Peyer's patch (tissue), 4 donors: ENCODE measurements around the gene ULK3.

Experiments
- POLR2A ChIP-seq, 2 donors: fragments of 450-650 bp; IDR thresholded peaks; one replicate each; pipeline ENCODE4 v1.5.1; 2017; ENCODE audit warnings: antibody characterized with exemption in 2 of 2, mild to moderate bottlenecking in 2 of 2, moderate library complexity in 2 of 2
- TF ChIP-seq, protein P1 (sequence below), 6 experiments: fragments of 450-650 bp in 4 of 6; fragments of 200-600 bp in 2 of 6; sonication (generic) in 1 of 6; IDR thresholded peaks; one replicate each; pipeline ENCODE4 v1.5.1; 2017 to 2019; ENCODE audit warnings: antibody characterized with exemption in 6 of 6, mild to moderate bottlenecking in 3 of 6, moderate library complexity in 1 of 6

DNA sequence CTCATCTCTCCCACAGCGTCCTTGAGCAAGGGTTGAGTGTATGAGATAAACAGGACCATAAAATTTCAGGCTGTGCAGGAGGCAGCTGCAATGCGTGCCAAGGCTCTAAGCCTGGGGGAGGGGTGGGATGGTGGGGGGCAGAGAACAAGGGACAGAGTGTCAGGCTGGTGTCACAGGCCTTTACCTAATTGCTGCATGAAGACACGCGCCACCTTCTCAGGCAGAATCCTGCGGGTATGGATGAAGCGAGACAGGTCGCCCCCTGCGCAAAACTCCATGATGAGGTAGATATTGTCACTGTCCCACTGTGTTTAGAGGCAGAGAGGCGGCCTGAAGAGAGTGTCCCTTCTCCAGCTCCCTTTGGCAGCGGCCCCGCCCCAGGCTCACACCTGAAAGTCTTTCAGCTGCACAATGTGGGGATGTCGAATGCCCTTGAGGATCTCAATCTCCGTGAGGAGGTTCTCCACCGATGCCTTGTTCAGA lies 1.0 kb downstream of the ULK3 start:
- no peak for TF ChIP-seq POLR2A (IDR thresholded peaks at IDR 0.05)
- TF ChIP-seq, protein P1, sequence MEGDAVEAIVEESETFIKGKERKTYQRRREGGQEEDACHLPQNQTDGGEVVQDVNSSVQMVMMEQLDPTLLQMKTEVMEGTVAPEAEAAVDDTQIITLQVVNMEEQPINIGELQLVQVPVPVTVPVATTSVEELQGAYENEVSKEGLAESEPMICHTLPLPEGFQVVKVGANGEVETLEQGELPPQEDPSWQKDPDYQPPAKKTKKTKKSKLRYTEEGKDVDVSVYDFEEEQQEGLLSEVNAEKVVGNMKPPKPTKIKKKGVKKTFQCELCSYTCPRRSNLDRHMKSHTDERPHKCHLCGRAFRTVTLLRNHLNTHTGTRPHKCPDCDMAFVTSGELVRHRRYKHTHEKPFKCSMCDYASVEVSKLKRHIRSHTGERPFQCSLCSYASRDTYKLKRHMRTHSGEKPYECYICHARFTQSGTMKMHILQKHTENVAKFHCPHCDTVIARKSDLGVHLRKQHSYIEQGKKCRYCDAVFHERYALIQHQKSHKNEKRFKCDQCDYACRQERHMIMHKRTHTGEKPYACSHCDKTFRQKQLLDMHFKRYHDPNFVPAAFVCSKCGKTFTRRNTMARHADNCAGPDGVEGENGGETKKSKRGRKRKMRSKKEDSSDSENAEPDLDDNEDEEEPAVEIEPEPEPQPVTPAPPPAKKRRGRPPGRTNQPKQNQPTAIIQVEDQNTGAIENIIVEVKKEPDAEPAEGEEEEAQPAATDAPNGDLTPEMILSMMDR (IDR thresholded peaks at IDR 0.05), result no peak
